Endothelial cell of umbilical vein (primary cell): ENCODE results near the gene GYPC. TPM values are rescaled to one million over a fixed set of nuclear protein-coding genes. Genes with fewer than 3 reads are reported as not detected.

ENCODE experiments used
- BruUV-seq: library from RNA; stranded (reverse); fragments of 400-500 nt; replicated peaks from 2 replicates; lab custom pipeline; 2021; lab: Mats Ljungman, UMichigan
- CTCF ChIA-PET: fragments of 300-600, 350-600 bp; sonication (Branson Sonifier 250); formaldehyde crosslinking; loops from one replicate; lab custom pipeline; 2021; ENCODE audit warnings: antibody characterized with exemption, inconsistent platforms; lab: Charles Lee
- POLR2A ChIA-PET: fragments of 300-600, 350-600 bp; sonication (Branson Sonifier 250); formaldehyde crosslinking; loops from one replicate; lab custom pipeline; 2021; ENCODE audit warnings: antibody characterized with exemption, inconsistent platforms; lab: Charles Lee
- DNase-seq: peaks from one replicate; pipeline ENCODE4 v3.0.0-alpha.2; 2011; ENCODE audit warnings: low read depth, low spot score
- FAIRE-seq: peaks from 2 replicates; lab custom pipeline; 2011; peaks lifted over from hg19 to GRCh38; lab: Jason Lieb, UNC
- H2AFZ ChIP-seq: 2 replicates; pipeline ENCODE4 v1.6.0; 2012; ENCODE audit warnings: low read depth, low read length, control low read depth, inconsistent platforms
- H3K27ac ChIP-seq: 2 replicates; pipeline ENCODE4 v1.5.1; 2011; ENCODE audit warnings: low read depth, mild to moderate bottlenecking, control low read depth, low read length, moderate library complexity; ENCODE audit not compliant: insufficient read depth
- H3K27me3 ChIP-seq, 2 experiments: 2 replicates each; pipeline versions ENCODE4 v1.6.0 to v1.6.1; 2011; ENCODE audit warnings: low read length in 2 of 2, mixed read lengths in 1 of 2; ENCODE audit not compliant: control insufficient read depth in 2 of 2, insufficient read depth in 2 of 2
- H3K36me3 ChIP-seq, 2 experiments: 2 replicates in 1 of 2; 3 replicates in 1 of 2; pipeline ENCODE4 v1.5.1; 2011; ENCODE audit warnings: low read length in 2 of 2, mild to moderate bottlenecking in 1 of 2, moderate library complexity in 1 of 2; ENCODE audit not compliant: control insufficient read depth in 2 of 2, insufficient read depth in 2 of 2; ENCODE audit errors: extremely low read depth in 1 of 2
- H3K4me1 ChIP-seq: 3 replicates; pipeline ENCODE4 v1.5.1; 2011; ENCODE audit warnings: mild to moderate bottlenecking, low read length; ENCODE audit not compliant: control insufficient read depth, insufficient read depth; ENCODE audit errors: extremely low read depth
- H3K4me2 ChIP-seq: 2 replicates; pipeline ENCODE4 v1.6.1; 2011; ENCODE audit warnings: low read length, control low read depth, mixed read lengths; ENCODE audit not compliant: insufficient read depth
- H3K4me3 ChIP-seq, 3 experiments: fragments of 200-600 bp in 1 of 3; sonication (generic), shearing (Covaris generic) in 1 of 3; replicated peaks in 1 of 3; 2 replicates each; pipeline ENCODE4 v1.5.1; 2011 to 2016; ENCODE audit warnings: control low read depth in 3 of 3, low read length in 3 of 3, mild to moderate bottlenecking in 2 of 3, inconsistent platforms in 1 of 3, low read depth in 1 of 3, moderate library complexity in 1 of 3; ENCODE audit not compliant: insufficient read depth in 1 of 3
- H3K79me2 ChIP-seq: 2 replicates; pipeline ENCODE4 v1.6.0; 2012; ENCODE audit warnings: low read length, inconsistent platforms; ENCODE audit not compliant: control insufficient read depth, insufficient read depth
- H3K9ac ChIP-seq: replicated peaks from 2 replicates; pipeline ENCODE3; 2011; ENCODE audit warnings: low read length, control low read depth; ENCODE audit not compliant: insufficient read depth; ENCODE audit errors: extremely low read depth
- H3K9me1 ChIP-seq: replicated peaks from 3 replicates; pipeline ENCODE4 v1.6.0; 2011; ENCODE audit warnings: mild to moderate bottlenecking, low read length; ENCODE audit not compliant: control insufficient read depth, insufficient read depth; ENCODE audit errors: extremely low read depth
- H3K9me3 ChIP-seq: replicated peaks from 2 replicates; pipeline ENCODE4 v1.5.1; 2012; ENCODE audit warnings: low read length, inconsistent platforms; ENCODE audit not compliant: control insufficient read depth, insufficient read depth
- H4K20me1 ChIP-seq: replicated peaks from 2 replicates; pipeline ENCODE3; 2011; ENCODE audit warnings: mild to moderate bottlenecking, low read length; ENCODE audit not compliant: control insufficient read depth, insufficient read depth; ENCODE audit errors: extremely low read depth
- CTCF ChIP-seq, 2 donors: IDR thresholded peaks; 1 replicate in 1 of 2; 2 replicates in 1 of 2; pipeline ENCODE4 v1.5.1; 2011; ENCODE audit warnings: low read length in 2 of 2, mild to moderate bottlenecking in 2 of 2, moderate library complexity in 2 of 2, control low read depth in 1 of 2, inconsistent platforms in 1 of 2, low read depth in 1 of 2; ENCODE audit not compliant: insufficient read depth in 1 of 2; ENCODE audit errors: extremely low read depth in 1 of 2
- EZH2 ChIP-seq: IDR thresholded peaks from 2 replicates; pipeline ENCODE4 v1.6.1; 2012; ENCODE audit warnings: borderline replicate concordance, low read depth, mild to moderate bottlenecking, moderate library complexity, low read length, inconsistent platforms; ENCODE audit not compliant: severe bottlenecking
- FOS ChIP-seq: IDR thresholded peaks from 2 replicates; pipeline ENCODE4 v1.6.1; 2011; ENCODE audit warnings: mild to moderate bottlenecking, low read length, moderate library complexity, borderline replicate concordance; ENCODE audit not compliant: insufficient read depth
- GATA2 ChIP-seq: IDR thresholded peaks from 2 replicates; pipeline ENCODE4 v1.7.0; 2011; ENCODE audit warnings: low read depth, mild to moderate bottlenecking, moderate library complexity, mixed read lengths, low read length; ENCODE audit not compliant: insufficient read length, insufficient read depth
- JUN ChIP-seq: IDR thresholded peaks from 2 replicates; pipeline ENCODE4 v1.6.1; 2011; ENCODE audit warnings: borderline replicate concordance, low read depth; ENCODE audit not compliant: insufficient read length, insufficient read depth
- MYC ChIP-seq: IDR thresholded peaks from one replicate; pipeline ENCODE4 v1.6.1; 2011; ENCODE audit warnings: mild to moderate bottlenecking, low read depth, low read length
- POLR2A ChIP-seq: IDR thresholded peaks from 2 replicates; pipeline ENCODE4 v1.6.1; 2012; ENCODE audit warnings: low read depth, mild to moderate bottlenecking, control low read depth, low read length
- POLR2AphosphoS5 ChIP-seq: IDR thresholded peaks from 2 replicates; pipeline ENCODE4 v1.6.1; 2012; ENCODE audit warnings: low read depth, mild to moderate bottlenecking, control low read depth, low read length, moderate library complexity; ENCODE audit not compliant: insufficient read depth
- dilution Hi-C: fragments of 300-500 bp; cut with MboI; formaldehyde crosslinking; loops from one replicate; pipeline ENCODE4 v1.15.0; 2019; ENCODE audit warnings: low sequenced_read_pairs; ENCODE audit not compliant: extremely low pct_ligation_motif_present
- intact Hi-C: fragments of 100-400 bp; cut with micrococcal nuclease; formaldehyde crosslinking; loops from one replicate; pipeline ENCODE4 v1.10.0; 2022
- polyA plus RNA-seq, 4 experiments: library from polyadenylated mRNA; depleted of rRNA in 3 of 4; stranded (reverse) in 3 of 4; unstranded in 1 of 4; fragments of >200 nt; gene quantifications; 2 replicates each; pipeline versions ENCODE4 v1.2.1 to v1.2.3, GENCODE V29; 2011 to 2012; ENCODE audit warnings: missing spikeins in 1 of 4
- total RNA-seq: library from RNA; stranded (reverse); gene quantifications from 2 replicates; pipeline ENCODE4 v1.2.3, GENCODE V29; 2021

The GYPC gene
- total and polyA plus RNA-seq, 2 donors (not counting 3 experiments of a cell fraction or from before 2014, with no cell fraction given) = 3.5 to 13.3 TPM

- intact Hi-C loops = no loop called here
- POLR2A ChIA-PET = no interaction called here
- FAIRE-seq (no peak), DNase-seq (no peak)
- Histone ChIP-seq H3K9ac (no peak overlapping the region), H3K79me2 (no peaks in the 10 kb centered on the region), H4K20me1 (no peaks in the 10 kb centered on the region), H3K27me3 (no peaks in the 10 kb centered on the region), H3K27ac (no peak overlapping the region), H3K4me1 (no peaks in the 10 kb centered on the region), H3K36me3 (no peaks in the 10 kb centered on the region), H3K4me3 (no peak overlapping the region), H3K9me3 (peaks cover 7% of the 10 kb centered on the region), H2AFZ (no peak overlapping the region), H3K9me1 (no peaks in the 10 kb centered on the region), H3K4me2 (no peak overlapping the region)
- no peak for TF ChIP-seq FOS
- no peak for TF ChIP-seq MYC
- no peak for TF ChIP-seq JUN
- TF ChIP-seq EZH2 = no peak
- no peak for TF ChIP-seq POLR2A
- no peak for TF ChIP-seq CTCF (IDR thresholded peaks at IDR 0.05; ENCODE audit: extremely low read depth in 1 of 2, insufficient read depth in 1 of 2, low read depth in 1 of 2, low read length in 2 of 2)
- no TSS peak for BruUV-seq
- dilution Hi-C loops = no loop called here
- CTCF ChIA-PET = no interaction called here
Observed at GRCh38 chr2:126731353-126731752, 75.4 kb downstream of the GYPC start.

- TF ChIP-seq GATA2 (no peak), EZH2 (no peak), POLR2AphosphoS5 (no peak)
- Histone ChIP-seq H3K4me3 (no peak overlapping the region), H2AFZ (no peak overlapping the region), H3K9me3 (peaks cover 7% of the 10 kb centered on the region), H3K4me2 (no peak overlapping the region), H3K27me3 (no peaks in the 10 kb centered on the region), H3K36me3 (no peaks in the 10 kb centered on the region), H3K79me2 (no peaks in the 10 kb centered on the region), H4K20me1 (no peaks in the 10 kb centered on the region), H3K27ac (no peak overlapping the region), H3K9ac (no peak overlapping the region), H3K4me1 (no peaks in the 10 kb centered on the region), H3K9me1 (no peaks in the 10 kb centered on the region)
- no TSS peak for BruUV-seq
- ChIA-PET POLR2A (no interaction called here), CTCF (no interaction called here)
- intact Hi-C loops (no loop called here), dilution Hi-C loops (no loop called here)
- no peak for DNase-seq
- FAIRE-seq = no peak
Observed at GRCh38 chr2:126732682-126733245, 76.8 kb downstream of the GYPC start.
